HG03060 (cell line): Measurements from ENCODE around the gene SMURF2.
"Not testable (repeated sequence)": the region's sequence is repeated elsewhere in the genome, so short reads cannot be mapped to it uniquely, and the experiment has no call there.

Source experiments
- ATAC-seq: cut with Tn5 transposase; IDR thresholded peaks from one replicate; pipeline ENCODE4 v1.9.1; 2021; ENCODE audit warnings: low read depth, moderate number of reproducible peaks; ENCODE audit not compliant: unreplicated experiment

SMURF2 gene

DNA sequence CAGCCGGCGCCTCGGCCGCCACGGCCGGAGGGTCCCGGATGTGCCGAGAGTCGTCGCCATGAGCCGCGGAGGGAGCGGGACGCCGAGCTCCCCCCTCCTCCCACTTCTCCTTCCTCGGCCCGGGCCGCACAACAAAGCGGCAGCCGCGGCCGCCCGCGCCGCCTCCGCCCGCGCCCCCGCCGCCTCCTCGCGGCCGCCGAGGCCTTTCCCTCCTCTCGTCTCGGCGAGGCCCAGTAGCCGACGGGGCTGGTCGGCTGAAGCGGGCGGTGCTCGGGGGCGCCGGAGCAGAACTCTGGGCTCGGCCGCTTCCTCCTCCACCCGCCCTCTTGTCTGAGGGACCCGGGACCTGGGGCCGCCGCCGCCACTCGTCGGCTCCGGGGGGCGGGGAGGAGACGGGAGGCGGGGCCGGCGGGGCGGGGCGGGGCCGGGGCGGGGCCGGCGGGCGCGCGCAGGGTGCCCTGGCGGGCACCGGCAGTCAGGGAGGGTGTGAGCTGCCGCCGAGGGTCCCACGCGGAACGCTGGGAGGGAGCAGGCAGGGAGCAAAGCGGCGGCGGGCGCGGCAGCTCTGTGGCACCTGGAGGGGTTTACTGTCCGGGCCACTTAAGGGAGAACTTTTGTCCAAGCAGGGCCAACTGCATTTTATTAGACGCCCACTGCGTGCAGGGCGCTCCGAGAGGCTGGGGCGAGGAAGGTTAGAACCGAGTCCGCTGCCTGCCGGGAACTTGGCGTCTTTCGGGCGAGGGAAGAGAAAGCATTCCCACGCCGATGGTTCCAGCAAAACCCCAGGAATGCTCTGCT, at the start of gene SMURF2:
TSS of gene SMURF2 (minus strand) at position 332 of the 798 bp plus-strand sequence. CDS start 427 bp downstream, outside the sequence.
- ATAC-seq, result peak; percentile 42

DNA sequence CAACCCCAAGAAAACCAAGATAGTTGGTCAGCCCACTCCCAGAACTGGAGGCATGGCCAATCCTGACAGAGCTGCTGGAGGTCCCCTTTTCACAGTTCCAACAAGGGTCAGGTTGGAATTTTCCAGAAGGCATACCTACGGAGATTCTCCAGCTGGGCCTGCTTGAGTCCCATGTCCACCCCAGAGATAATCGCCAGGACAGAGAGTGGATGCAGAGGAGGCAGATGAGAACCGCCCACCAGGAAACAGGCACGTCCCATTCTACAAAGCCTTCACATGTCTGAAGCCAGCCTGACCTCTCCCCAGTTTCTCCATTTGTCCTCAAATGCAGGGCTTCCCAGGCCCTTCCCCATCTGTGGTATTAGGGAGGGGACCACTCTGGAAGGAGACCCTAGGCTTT, 47.4 kb upstream of the SMURF2 start:
- no peak for ATAC-seq

DNA sequence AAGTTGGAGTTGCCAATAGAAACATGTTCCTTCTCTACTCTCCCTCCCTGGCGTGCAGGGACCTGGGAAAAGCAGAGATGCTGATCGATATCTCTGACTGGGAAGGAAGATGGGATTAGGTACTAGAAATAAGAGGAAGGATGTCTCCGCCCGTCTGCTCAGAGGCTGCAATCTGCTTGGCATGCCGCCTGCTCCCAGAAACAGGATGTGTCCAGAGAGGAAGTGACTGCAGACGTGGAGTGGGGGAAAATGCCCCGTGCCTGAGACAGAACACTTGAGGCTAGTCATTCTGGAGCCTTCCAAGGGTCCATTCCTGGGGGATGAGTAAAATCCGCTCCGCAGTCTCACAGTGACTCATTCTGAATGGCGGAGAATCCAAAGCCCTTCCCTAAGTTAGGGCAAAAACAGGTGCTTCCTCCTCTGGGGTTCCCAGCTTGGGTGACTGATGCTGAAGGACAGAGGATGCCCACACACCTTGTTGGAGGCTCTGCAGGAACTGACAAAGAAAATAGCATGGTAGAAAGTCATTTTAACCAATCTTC, 45.0 kb upstream of the SMURF2 start:
- ATAC-seq, result no peak

DNA sequence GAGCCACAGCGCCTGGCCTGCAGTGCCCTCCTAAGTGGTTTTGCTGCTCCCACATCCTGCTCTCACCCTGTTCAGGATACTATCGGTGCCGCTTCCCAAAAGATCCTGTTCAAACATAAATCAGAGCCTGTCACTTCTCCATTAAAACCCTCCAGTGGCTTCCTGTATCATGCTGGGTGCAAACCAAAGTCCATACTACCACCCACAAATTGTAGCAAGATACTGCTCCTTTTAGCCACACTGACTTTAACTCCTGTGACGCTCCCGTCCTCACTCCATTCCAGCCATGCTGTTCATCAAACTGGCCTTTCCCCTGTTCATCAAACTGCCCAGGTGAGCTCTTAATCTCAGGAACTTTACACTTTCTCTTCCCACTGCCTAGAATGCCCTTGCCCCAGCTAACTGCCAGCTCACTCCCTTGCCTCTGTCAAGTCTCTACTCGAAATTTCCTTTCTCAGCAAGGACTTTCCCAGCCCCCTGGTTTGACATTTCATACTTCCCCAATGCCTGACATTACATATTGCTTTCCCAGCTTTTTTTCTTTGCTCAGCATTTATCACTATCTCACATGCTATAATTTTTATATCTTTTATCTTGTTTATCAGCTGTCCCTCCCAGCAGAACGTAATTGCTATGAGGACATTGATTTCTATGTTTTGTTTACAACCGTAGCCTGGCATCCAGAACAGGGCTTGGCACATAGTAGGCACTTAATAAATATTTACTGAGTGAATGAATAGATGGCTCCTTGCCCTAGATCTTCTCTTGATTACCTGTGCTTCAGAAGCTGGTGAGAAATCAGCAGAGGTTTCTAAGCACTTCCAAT, 44.3 kb upstream of the SMURF2 start:
- no peak for ATAC-seq

DNA sequence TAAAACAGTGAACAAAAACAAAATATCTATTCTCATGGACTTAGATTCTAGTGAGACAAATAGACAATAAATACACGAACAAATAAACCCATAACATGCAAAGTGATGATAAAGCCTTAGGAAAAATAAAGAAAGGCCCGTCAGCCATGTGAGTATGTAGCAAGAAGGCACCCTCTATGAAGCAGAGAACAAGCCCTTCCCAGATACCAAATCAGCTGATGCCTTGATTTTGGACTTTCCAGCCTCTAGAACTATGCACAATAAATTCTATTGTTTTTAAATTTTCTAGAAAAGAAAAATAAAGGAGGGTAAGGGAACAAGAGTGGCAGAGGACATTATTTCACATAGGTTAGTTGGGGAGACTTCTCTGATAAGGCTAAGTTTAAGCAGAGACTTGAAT, 40.7 kb upstream of the SMURF2 start:
- no peak for ATAC-seq

DNA sequence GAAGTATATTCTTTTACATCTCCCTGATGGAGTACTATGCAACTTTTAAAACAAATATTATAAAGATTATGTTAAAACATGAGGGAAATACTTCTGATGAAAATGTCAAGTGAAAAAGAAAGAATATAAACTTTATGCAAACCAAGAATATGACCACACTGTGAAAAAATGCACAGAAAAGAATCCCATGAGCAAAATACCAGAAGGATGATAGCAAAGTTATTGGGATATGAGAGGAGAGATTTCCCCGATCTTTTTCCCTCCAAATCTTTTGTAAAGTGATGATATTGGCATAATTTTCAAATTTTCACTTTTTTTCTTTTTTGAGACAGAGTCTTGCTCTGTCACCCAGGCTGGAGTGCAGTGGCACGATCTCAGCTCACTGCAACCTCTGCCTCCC, 36.6 kb upstream of the SMURF2 start:
- ATAC-seq, result no peak

DNA sequence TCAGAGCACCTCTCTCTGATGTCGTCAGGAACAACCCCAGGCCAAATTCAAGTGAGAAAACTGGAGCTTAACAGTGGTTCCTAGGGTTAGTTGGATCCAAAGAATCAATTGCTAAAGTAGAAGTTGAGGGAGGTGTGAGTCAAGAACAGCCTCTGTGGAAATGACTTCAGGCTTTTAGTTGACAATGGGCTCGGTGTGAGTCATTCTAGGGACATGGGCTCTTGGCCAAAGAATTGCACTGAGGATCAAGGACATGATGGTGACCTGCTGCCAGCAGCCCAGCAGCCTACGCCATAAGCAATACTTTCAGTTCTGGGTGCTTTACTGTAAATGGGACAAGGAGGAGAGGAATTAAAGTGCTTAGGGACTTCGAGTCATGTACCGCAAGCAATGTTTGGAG, 32.1 kb upstream of the SMURF2 start:
- no peak for ATAC-seq

DNA sequence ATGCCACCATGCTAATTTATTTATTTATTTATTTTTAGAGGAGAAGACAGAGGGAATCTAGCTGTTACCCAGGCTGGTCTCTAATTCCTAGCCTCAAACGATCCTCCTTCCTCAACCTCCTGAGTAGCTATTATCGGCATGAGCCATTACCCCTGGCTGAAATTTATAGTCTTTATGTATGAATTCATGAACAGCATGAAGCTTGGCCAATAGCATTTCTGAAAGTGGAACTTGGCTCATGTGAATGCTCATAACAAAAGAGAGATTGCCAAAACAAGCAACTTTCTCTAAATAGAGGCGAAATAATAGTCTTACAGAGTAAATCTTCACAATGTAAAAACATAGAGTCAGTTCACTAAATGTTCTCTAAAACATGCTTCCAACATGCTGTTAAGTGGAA, 30.1 kb upstream of the SMURF2 start:
- ATAC-seq, result no peak

DNA sequence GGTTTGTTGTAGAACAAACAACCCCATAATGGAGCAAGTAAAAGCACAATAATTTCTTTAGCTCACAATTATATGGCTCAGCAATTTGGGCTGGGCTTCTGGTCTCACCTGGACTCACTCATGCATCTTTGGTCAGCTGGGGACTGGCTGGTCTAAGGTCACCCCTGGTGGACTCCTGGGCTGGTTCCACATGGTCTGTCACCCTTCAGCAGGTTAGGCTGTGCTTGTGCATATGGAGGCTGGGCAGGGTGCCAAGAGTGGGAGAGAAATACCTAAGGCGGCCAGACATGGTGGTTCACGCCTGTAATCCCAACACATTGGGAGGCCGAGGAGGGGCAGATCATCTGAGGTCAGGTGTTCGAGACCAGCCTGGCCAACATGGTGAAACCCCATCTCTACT, 27.0 kb upstream of the SMURF2 start:
- ATAC-seq, result no peak

DNA sequence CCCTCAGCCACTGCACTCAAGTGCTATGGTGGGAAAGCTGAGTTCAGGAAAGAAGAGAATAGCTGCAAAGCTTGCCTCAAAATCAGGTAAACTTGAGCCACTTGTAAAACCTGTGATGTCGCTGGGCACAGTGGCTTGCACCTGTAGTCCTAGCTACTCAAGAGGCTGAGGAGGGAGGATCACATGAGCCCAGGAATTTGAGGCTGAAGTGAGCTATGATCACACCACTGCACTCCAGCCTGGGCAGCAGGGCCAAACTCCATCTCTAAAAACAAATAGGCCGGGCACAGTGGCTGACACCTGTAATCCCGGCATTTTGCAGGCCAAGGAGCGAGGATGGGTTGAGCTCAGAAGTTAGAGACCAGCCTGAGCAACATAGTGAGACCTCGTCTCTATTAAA, 26.4 kb upstream of the SMURF2 start:
- no peak for ATAC-seq

DNA sequence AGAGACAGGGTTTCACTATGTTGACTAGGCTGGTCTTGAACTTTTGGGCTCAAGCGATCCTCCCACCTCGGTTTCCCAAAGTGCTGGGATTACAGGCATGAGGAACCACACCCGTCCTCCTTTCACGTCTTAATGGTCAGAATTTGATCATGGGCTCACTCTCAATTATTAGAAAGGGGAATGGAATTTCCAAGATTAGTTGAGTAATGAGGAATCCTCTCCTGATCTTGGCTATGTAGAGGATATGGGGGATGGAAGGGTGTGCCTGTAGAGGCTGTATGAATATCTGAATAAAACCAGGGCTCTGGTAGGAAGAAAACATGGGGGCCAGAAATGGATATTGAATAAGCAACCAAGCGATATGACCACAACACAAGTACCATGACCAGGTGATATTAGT, 25.9 kb upstream of the SMURF2 start:
- no peak for ATAC-seq

DNA sequence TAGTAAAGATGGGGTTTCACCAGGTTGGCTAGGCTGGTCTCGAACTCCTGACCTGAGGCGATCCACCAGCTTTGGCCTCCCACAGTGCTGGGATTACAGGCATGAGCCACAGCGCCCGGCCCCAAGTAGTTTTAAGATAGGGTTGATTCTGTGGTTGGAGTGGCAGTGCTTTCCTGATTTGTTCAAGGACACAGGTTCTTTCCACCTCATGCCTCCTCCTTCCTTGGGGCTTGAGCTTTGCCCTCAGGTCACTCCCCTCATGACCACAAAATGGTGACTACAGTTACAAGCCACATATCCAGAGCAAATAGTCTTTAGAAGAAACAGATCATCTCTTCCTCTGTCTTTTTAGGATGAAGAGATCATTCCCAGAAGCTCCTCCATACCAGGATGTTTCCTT, 25.3 kb upstream of the SMURF2 start:
- ATAC-seq, result no peak

DNA sequence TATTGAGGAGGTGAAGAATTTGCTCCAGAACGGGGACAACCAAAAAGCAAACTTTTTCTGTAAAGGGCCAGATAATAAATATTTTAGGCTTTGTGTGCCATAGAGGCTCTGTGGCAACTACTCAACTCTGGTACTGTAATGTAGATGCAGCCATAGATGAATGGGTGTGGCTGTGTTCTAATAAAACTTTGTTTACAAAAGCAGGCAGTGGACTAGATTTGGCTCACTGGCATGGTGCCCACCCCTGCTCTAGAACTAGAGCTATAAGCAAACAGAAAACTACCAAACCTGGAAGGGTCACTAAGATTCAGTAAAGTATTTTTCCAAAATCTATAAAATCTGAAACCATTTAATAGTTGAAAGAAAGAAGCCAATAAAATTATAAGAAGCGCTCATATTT, 24.6 kb upstream of the SMURF2 start:
- ATAC-seq, result no peak

DNA sequence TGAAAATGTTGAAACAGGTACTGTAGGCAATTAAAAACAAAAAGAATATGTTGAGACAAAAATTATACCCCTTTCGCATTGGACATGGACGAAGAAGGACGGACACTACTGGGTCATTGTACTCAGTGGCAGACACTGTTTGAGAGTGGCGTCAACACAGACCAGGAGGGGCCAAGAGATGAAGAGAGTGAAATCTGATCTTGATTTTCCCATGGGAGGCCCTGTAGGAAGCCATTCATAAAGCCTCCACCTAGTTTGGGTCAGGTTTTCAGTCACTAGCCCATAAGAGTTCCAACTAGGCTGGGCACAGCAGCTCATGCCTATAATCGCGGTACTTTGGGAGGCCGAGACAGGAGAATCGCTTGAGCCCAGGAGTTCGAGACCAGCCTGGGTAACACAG, 23.6 kb upstream of the SMURF2 start:
- no peak for ATAC-seq

DNA sequence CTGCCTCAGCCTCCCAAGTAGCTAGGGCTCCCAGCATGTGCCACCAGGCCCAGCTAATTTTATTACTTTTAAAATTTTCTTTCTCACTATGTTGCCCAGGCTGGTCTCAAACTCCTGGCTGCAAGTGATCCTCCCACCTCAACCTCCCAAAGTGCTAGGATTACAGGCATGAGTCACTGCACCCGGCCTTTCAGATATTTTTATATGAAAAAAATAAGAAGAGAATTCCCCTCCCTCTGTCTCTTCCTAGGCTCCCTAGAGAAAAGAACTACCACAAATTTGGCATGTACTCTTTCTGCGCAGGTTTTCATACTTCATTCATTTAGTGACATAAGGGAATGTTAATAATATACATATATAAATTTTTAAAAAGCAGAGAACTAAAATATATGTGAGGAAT, 21.7 kb upstream of the SMURF2 start:
- ATAC-seq, result no peak

DNA sequence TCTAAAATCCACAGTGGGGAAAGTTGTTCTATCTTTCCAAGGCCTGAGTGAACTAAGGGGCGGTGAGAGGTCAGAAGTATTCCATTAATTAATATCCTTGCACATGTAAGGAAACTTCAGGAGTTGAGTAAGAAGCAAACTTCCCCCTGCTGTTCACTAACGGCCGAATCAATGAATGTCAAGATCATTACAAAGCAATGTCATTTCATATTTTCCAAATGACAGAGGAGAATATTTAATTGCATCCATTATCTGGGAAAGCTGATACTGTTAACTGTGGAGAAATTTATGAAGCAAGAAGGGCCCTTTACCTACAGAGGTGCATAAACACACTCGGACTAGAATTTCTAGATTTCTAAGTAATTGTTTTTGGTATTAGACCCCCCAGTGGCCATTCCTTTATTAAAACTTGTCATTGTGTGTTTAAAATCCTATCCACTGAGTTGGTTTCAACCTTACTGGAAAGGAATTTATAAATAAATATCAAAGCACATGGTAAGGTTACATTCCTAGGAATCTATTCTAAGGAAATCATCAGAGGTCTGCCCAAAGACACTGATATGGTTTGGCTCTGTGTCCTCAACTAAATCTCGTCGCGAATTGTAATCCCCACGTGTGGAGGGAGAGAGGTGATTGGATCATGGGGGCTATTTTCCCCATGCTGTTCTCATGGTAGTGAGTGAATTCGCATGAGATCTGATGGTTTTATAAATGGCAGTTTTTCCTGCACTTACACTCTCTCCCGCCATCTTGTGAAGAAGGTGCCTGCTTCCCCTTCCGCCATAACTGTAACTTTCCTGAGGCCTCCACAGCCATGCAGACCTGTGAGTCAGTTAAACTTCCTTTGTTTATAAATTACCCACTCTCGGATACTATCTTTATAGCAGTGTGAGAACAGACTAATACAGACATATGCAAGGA, 20.4 kb upstream of the SMURF2 start:
- no peak for ATAC-seq

DNA sequence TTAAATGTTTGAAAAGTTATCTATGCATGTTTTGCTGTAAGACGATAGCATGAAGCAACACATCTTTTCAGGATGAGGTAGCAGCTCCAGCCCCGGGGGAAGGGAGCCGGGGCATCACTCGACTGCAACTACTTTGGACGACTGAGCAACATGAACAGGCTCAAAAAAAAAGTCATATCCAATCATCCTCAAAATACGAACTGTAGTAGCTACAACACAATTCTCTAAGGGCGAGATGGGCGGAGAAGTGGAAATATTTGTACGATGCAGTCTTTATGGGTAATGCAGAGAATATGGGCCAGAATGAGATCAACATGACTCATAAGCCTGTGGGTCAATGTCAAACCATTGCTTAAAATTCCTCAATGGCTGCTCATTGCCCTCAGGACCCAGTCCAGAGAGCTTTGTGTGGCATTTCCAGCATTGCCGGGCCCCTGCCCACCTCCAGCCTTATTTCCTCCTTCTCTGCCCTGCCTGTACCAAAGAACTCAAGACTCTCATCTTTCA, 17.7 kb upstream of the SMURF2 start:
- no peak for ATAC-seq

DNA sequence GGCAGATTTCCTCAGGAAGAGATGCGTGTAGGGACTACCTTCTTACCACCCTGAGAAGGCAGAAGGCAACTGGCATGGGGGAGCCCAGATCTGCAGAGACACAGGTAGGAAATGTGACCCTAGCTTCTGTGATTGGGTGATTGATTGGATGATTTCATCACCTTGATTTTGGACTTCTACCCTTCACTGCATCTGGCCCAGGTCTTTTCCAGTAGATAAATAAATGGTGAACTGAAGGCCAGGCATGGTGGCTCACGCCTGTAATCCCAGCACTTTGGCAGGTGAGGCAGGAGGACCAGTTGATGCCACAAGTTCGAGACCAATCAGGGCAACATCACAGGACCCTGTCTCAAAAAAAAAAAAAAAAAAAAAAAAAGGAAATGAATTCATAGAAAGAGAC, 14.7 kb upstream of the SMURF2 start:
- ATAC-seq, result no peak

DNA sequence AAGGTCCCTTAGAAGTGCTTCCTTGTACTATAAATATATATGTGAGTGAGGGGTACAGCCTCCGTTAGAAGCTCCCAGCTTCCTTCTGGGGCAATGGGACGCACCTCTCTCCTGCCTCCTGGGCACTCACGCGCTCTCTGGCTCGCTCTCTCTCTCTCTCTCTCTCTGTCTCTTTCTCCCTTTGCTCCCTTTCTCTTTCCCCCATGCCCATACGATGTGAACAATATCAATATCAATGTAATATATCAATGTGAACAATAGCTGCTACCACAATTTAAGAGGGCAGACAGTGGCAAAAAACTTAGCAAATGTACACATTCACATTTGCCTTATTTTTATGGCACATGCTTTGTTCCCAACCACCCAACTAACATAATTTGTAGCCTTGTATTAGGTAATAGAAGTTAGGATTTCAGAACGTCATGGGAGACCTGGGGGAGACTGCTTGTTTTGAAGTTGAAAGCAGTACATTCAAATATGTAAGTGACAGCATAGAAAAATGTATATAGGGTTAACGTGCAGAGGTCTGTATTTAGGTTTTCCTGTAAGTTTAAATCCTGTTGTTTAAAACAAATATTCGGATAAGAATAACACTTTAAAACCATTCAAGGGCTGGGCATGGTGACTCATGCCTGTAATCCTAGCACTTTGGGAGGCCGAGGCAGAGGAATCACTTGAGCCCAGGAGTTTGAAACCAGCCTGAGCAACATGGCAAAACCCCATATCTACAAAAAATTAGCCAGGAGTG, 8.9 kb upstream of the SMURF2 start:
- not testable (repeated sequence) for ATAC-seq
